Caco-2 (cell line): ENCODE results near the gene TSPAN5. TPM values are rescaled to one million over a fixed set of nuclear protein-coding genes. Genes with fewer than 3 reads are reported as not detected.

Experiments used
- BruUV-seq: library from RNA; stranded (reverse); fragments of 400-500 nt; replicated peaks from 2 replicates; lab custom pipeline; 2021; lab: Mats Ljungman, UMichigan
- CTCF ChIA-PET: fragments of 300-600 bp; sonication (Branson Sonifier 250); formaldehyde crosslinking; loops from one replicate; lab custom pipeline; 2022; ENCODE audit warnings: antibody characterized with exemption; lab: Charles Lee
- POLR2A ChIA-PET: fragments of 300-600 bp; sonication (Branson Sonifier 250); formaldehyde crosslinking; loops from one replicate; lab custom pipeline; 2022; ENCODE audit warnings: antibody characterized with exemption; lab: Charles Lee
- DNase-seq, 2 experiments: peaks; one replicate each; pipeline versions ENCODE4 v3.0.0 to v3.0.0-alpha.2; 2020 to 2022
- H3K27me3 ChIP-seq: replicated peaks from 2 replicates; pipeline ENCODE4 v1.6.0; 2011; ENCODE audit warnings: low read length; ENCODE audit not compliant: control insufficient read depth, insufficient read depth
- H3K36me3 ChIP-seq: 2 replicates; pipeline ENCODE4 v1.5.1; 2011; ENCODE audit warnings: low read length; ENCODE audit not compliant: control insufficient read depth, insufficient read depth
- H3K4me1 ChIP-seq: fragments of 250-450 bp; sonication (Bioruptor Pico); 2 replicates; pipeline ENCODE4 v1.5.1; 2020; ENCODE audit warnings: mild to moderate bottlenecking
- H3K4me3 ChIP-seq: 2 replicates; pipeline ENCODE4 v1.5.1; 2011; ENCODE audit warnings: low read depth, mild to moderate bottlenecking, control low read depth, low read length
- H3K9me3 ChIP-seq: fragments of 250-450 bp; sonication (Bioruptor Pico); 2 replicates; pipeline ENCODE4 v1.5.1; 2020; ENCODE audit warnings: mild to moderate bottlenecking, moderate library complexity
- H3K27ac Mint-ChIP-seq: one replicate; pipeline ENCODE4 v1.8.0; 2022; ENCODE audit warnings: mixed read lengths; ENCODE audit not compliant: unreplicated experiment
- H3K27me3 Mint-ChIP-seq: one replicate; pipeline ENCODE4 v1.8.0; 2022; ENCODE audit warnings: mixed read lengths; ENCODE audit not compliant: insufficient read depth, unreplicated experiment
- H3K36me3 Mint-ChIP-seq: one replicate; pipeline ENCODE4 v1.8.0; 2022; ENCODE audit warnings: mild to moderate bottlenecking, mixed read lengths; ENCODE audit not compliant: insufficient read depth, unreplicated experiment
- H3K4me1 Mint-ChIP-seq: one replicate; pipeline ENCODE4 v1.8.0; 2022; ENCODE audit warnings: low read depth, mixed read lengths; ENCODE audit not compliant: unreplicated experiment
- H3K4me3 Mint-ChIP-seq: one replicate; pipeline ENCODE4 v1.8.0; 2022; ENCODE audit warnings: mild to moderate bottlenecking, moderate library complexity, mixed read lengths; ENCODE audit not compliant: unreplicated experiment
- H3K9me3 Mint-ChIP-seq: one replicate; pipeline ENCODE4 v1.8.0; 2022; ENCODE audit warnings: mixed read lengths; ENCODE audit not compliant: unreplicated experiment
- intact Hi-C: fragments of 100-400 bp; cut with micrococcal nuclease; formaldehyde crosslinking; loops from one replicate; pipeline ENCODE4 v1.10.0; 2022; ENCODE audit not compliant: unreplicated experiment
- total RNA-seq: library from RNA; stranded (reverse); gene quantifications from 2 replicates; pipeline ENCODE4 v1.2.3, GENCODE V29; 2022
- TF ChIP-seq, protein P1 (sequence below), 2 experiments: fragments of 200-600 bp in 1 of 2; IDR thresholded peaks; 1 replicate in 1 of 2; 2 replicates in 1 of 2; pipeline versions ENCODE4 v1.5.1 to v1.8.0; 2011 to 2022; ENCODE audit warnings: antibody characterized with exemption in 1 of 2, control low read depth in 1 of 2, inconsistent platforms in 1 of 2, low read depth in 1 of 2, low read length in 1 of 2, mild to moderate bottlenecking in 1 of 2, moderate library complexity in 1 of 2; ENCODE audit not compliant: insufficient read depth in 1 of 2, severe bottlenecking in 1 of 2, unreplicated experiment in 1 of 2

TSPAN5 gene
- total RNA-seq, 1 experiment from 2014 or later = 24.1 TPM

DNA sequence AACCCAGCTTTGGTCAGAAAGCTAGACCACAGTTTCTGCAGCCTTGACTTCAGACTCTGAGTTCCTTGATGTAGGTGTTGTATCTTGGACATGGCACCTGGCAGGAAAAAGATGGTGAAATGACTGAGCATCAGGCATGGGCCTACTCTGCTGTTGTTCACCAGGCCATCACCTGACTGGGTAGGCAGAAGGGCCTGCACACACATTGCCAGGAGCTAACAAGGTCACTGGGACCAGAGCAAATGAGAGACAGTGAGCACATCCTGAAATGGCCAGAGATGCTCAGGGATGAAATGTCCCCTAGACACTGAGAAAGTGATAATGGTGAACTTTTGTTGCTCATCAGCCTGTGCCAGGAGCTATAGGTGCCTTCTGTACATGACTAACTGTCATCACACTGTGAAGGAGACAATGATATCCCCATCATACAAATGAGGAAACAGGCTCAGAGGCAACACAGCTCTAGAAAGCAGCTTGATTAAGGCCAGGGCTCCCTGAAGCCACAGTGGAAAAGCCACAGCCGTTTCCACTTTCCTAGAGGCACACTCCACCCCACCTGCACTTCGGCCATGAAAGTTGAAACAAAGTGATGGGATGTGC is 128.3 kb downstream of the TSPAN5 start:
- POLR2A ChIA-PET = no interaction called here
- Histone ChIP-seq H3K4me3 (no peak overlapping the region), H3K36me3 (no peaks in the 10 kb centered on the region), H3K27me3 (no peaks in the 10 kb centered on the region), H3K9me3 (no peaks in the 10 kb centered on the region), H3K4me1 (0 out of 2 replicates have a peak, but pooled peaks cover 8% of the 10 kb centered on the region)
- no TSS peak for BruUV-seq
- DNase-seq = no peak
- Mint-ChIP-seq H3K4me1 (no peaks in the 10 kb centered on the region), H3K36me3 (peaks cover 5% of the 10 kb centered on the region), H3K4me3 (no peak overlapping the region), H3K9me3 (no peaks in the 10 kb centered on the region), H3K27me3 (no peaks in the 10 kb centered on the region), H3K27ac (no peak overlapping the region)
- TF ChIP-seq, protein P1, sequence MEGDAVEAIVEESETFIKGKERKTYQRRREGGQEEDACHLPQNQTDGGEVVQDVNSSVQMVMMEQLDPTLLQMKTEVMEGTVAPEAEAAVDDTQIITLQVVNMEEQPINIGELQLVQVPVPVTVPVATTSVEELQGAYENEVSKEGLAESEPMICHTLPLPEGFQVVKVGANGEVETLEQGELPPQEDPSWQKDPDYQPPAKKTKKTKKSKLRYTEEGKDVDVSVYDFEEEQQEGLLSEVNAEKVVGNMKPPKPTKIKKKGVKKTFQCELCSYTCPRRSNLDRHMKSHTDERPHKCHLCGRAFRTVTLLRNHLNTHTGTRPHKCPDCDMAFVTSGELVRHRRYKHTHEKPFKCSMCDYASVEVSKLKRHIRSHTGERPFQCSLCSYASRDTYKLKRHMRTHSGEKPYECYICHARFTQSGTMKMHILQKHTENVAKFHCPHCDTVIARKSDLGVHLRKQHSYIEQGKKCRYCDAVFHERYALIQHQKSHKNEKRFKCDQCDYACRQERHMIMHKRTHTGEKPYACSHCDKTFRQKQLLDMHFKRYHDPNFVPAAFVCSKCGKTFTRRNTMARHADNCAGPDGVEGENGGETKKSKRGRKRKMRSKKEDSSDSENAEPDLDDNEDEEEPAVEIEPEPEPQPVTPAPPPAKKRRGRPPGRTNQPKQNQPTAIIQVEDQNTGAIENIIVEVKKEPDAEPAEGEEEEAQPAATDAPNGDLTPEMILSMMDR (IDR thresholded peaks at IDR 0.05; ENCODE audit: insufficient read depth in 1 of 2, low read depth in 1 of 2, low read length in 1 of 2, severe bottlenecking in 1 of 2, unreplicated experiment in 1 of 2) = no peak
- intact Hi-C loops = no loop called here
- CTCF ChIA-PET = no interaction called here

DNA sequence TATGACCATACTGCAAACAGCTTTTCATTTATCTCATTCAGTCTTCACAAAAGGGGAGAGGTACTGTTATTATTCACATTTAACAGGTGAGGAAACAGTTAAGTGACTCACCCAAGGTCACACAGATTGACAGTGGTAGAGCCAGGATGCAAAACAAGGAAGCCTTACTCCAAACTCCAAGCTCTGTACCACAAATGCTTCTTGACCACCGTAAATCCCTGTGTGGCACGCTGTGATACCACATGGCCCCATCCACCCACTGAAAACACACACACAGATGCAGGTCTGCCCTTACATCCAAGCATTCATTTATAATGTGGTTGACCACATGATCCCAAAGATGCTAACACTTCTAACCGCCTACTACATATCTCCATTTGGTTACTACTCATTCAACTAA is 129.5 kb downstream of the TSPAN5 start:
- no TSS peak for BruUV-seq
- no peaks in the 10 kb centered on the region for H3K27me3 Mint-ChIP-seq
- Histone ChIP-seq H3K36me3 (no peaks in the 10 kb centered on the region), H3K9me3 (no peaks in the 10 kb centered on the region), H3K27me3 (no peaks in the 10 kb centered on the region), H3K4me3 (no peak overlapping the region), H3K4me1 (0 out of 2 replicates have a peak, but pooled peaks cover 8% of the 10 kb centered on the region)
- TF ChIP-seq, protein P1 (IDR thresholded peaks at IDR 0.05; ENCODE audit: insufficient read depth in 1 of 2, low read depth in 1 of 2, low read length in 1 of 2, severe bottlenecking in 1 of 2, unreplicated experiment in 1 of 2) = no peak
- ChIA-PET POLR2A (no interaction called here), CTCF (no interaction called here)
- intact Hi-C loops = no loop called here
- no peak for DNase-seq
- no peaks in the 10 kb centered on the region for H3K9me3 Mint-ChIP-seq
- H3K36me3 Mint-ChIP-seq = peaks cover 2% of the 10 kb centered on the region
- H3K4me1 Mint-ChIP-seq = no peaks in the 10 kb centered on the region
- H3K27ac Mint-ChIP-seq = no peak overlapping the region
- H3K4me3 Mint-ChIP-seq = no peak overlapping the region

DNA sequence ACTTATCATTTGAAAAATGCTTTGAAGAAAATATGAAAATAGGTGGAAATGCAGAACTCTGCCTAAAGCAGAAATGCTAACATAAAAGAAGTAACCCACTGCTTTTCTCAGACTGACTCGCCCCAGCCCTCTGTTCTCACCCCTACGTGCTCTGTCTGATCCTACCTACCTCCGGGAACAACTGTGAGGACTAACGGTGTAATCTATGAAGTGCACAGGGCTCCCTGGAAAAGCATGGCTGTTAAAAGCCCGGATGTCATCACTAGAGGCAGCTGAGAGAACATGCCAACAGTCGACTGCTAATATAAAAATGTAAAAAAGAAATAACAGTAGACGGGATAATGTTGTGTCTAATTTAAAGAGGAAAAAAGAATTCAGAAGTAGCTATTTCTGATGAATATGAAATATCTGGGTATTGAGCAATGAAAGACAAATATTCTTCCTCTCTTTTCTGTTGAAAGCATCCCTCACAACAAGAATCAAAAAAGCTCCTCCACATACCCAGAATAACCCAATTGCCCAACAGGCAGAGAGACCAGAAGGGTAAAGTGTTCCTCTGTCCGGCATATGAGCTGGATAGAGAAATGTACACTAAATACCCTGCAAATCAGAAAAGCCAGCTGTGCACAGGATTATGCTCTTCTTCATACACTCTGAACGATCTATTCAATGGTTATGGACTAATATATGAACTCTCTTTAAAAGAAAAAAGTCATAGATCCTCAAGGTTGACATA is 130.7 kb downstream of the TSPAN5 start:
- Mint-ChIP-seq H3K36me3 (no peaks in the 10 kb centered on the region), H3K4me1 (no peaks in the 10 kb centered on the region), H3K27ac (no peak overlapping the region), H3K27me3 (no peaks in the 10 kb centered on the region), H3K9me3 (no peaks in the 10 kb centered on the region), H3K4me3 (no peak overlapping the region)
- TF ChIP-seq, protein P1 (IDR thresholded peaks at IDR 0.05; ENCODE audit: insufficient read depth in 1 of 2, low read depth in 1 of 2, low read length in 1 of 2, severe bottlenecking in 1 of 2, unreplicated experiment in 1 of 2) = no peak
- POLR2A ChIA-PET = no interaction called here
- CTCF ChIA-PET = no interaction called here
- Histone ChIP-seq H3K4me1 (0 out of 2 replicates have a peak, but pooled peaks cover 8% of the 10 kb centered on the region), H3K4me3 (no peak overlapping the region), H3K27me3 (no peaks in the 10 kb centered on the region), H3K36me3 (no peaks in the 10 kb centered on the region), H3K9me3 (no peaks in the 10 kb centered on the region)
- DNase-seq = no peak
- intact Hi-C loops = no loop called here
- BruUV-seq = no TSS peak
